VCaP (cell line): ENCODE data around the gene NLRC4.

Experiments
- H3K27ac ChIP-seq: fragments of 450-650 bp; 2 replicates; pipeline ENCODE4 v1.5.1; 2017
- CTCF ChIP-seq: fragments of 450-650 bp; conservative IDR thresholded peaks from 2 replicates; pipeline ENCODE4 v1.5.1; 2017; ENCODE audit warnings: mild to moderate bottlenecking, moderate library complexity

NLRC4 gene

GRCh38 chr2:32242331-32242730, 22.4 kb downstream of the NLRC4 start:
- TF ChIP-seq CTCF, result no peak
- no peak overlapping the region for H3K27ac ChIP-seq

DNA sequence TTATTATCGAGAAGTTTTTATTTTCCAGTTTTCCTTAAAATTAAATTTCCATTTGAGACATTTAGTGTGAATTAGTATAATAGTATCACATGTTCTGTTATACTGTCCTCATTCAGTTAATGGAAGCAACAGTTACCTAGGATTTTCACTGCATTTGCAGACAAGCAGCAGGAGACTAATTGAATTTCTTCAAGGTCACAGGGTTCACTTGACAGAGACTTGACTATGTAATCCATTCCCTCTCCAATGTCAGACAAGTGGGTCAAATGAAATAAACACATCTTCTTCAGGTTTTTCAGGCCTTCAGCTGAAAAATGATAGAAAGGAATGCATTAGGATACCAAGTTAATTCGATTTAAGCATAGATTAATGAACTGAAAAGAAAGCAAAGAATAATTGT, 26.7 kb downstream of the NLRC4 start:
- TF ChIP-seq CTCF, result no peak
- no peak overlapping the region for H3K27ac ChIP-seq

DNA sequence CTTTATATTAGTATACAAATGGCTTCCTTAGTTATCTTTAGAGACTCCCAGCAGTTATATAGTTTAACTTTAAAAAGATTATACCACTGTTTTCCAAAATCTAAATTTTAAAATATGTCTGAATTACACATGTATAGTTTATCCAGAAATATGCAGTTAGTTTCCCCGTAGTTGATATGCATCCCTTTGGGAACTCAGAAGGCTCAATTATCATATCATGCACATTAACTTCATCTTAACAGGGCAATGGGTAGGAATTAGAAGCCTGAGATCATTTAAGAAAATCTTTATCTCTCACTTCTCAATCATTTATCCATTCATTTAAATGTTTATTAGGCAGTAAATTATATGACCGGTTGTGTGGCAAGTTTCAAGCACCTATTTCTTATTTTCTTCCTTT, 27.2 kb downstream of the NLRC4 start:
- TF ChIP-seq CTCF, result no peak
- no peak overlapping the region for H3K27ac ChIP-seq

DNA sequence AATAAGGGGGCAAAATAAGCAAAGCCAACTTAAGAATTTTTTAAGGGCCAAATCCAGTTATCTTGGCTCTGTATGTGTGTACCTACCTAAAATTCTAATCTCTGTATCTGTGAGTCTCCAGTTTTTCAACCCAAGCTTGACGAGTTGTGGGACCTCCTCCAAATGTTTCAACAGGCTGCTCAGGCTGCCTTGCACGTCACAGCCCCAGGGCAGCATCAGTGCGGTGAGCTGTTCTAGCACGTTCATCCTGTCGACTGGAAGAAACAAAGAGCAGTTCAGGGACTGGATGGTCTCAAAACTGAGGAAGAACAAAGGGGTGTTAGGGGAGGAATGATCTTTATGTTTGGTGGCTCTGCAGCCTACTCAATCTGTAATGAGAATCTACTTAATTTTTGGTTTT, 29.4 kb downstream of the NLRC4 start:
- H3K27ac ChIP-seq, result no peak overlapping the region
- no peak for TF ChIP-seq CTCF

DNA sequence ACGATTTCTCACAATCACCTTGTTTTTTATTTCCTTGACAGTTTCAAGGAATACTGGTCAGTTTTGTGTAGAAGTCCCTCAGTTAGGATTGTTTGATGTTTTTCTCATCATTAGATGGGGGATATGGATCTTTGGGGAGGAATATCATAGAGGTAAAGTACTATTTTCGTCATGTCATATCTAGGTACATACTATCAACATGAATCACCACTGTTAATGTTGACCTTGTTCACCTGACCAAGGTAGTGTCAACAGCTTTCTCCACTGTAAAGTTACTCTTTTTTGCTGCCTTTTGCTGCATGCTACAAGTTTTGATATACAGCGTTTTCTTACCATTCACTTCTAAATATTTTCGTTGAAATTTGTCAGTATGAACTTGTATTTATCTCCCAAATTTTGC, 32.7 kb downstream of the NLRC4 start:
- no peak for TF ChIP-seq CTCF
- no peak overlapping the region for H3K27ac ChIP-seq

GRCh38 chr2:32229635-32230034, 35.1 kb downstream of the NLRC4 start:
- TF ChIP-seq CTCF, result no peak
- H3K27ac ChIP-seq, result no peak overlapping the region

GRCh38 chr2:32228181-32228580, 36.5 kb downstream of the NLRC4 start:
- H3K27ac ChIP-seq, result no peak overlapping the region
- TF ChIP-seq CTCF, result no peak

GRCh38 chr2:32227492-32227891, 37.2 kb downstream of the NLRC4 start:
- H3K27ac ChIP-seq, result no peak overlapping the region
- TF ChIP-seq CTCF, result no peak
